H1 (cell line): ENCODE measurements around the gene LTA. TPM values are rescaled to one million over a fixed set of nuclear protein-coding genes. Genes with fewer than 3 reads are reported as not detected.
A peak's percentile ranks its signal among the peaks of the same experiment; 100 is the strongest.

Source experiments
- CTCF ChIA-PET: fragments of 300-600 bp; sonication (Branson Sonifier 250); formaldehyde crosslinking; loops from one replicate; lab custom pipeline; 2021; ENCODE audit not compliant: partially characterized antibody; lab: Charles Lee
- POLR2A ChIA-PET: fragments of 300-600 bp; sonication (Branson Sonifier 250); formaldehyde crosslinking; loops from one replicate; lab custom pipeline; 2021; ENCODE audit warnings: inconsistent platforms; ENCODE audit not compliant: partially characterized antibody; lab: Charles Lee
- DNase-seq, 2 experiments: peaks; one replicate each; pipeline versions ENCODE4 v3.0.0 to v3.0.0-alpha.2; 2010 to 2022; ENCODE audit warnings: low spot score in 2 of 2, low read depth in 1 of 2, mixed read lengths in 1 of 2
- FAIRE-seq: peaks from 2 replicates; lab custom pipeline; 2011; peaks lifted over from hg19 to GRCh38; lab: Jason Lieb, UNC
- H2AFZ ChIP-seq: 2 replicates; pipeline ENCODE4 v1.8.1; 2012; ENCODE audit warnings: low read length, inconsistent platforms
- H2AK5ac ChIP-seq: 2 replicates; pipeline ENCODE4 v1.6.1; 2013; ENCODE audit warnings: low read depth, low read length
- H2BK120ac ChIP-seq: replicated peaks from 2 replicates; pipeline ENCODE3; 2013; ENCODE audit warnings: low read depth, low read length, inconsistent platforms
- H2BK12ac ChIP-seq: 2 replicates; pipeline ENCODE4 v1.6.1; 2013; ENCODE audit warnings: low read depth, low read length
- H2BK15ac ChIP-seq: 2 replicates; pipeline ENCODE4 v1.6.1; 2013; ENCODE audit warnings: low read length
- H2BK20ac ChIP-seq: 2 replicates; pipeline ENCODE4 v1.6.1; 2013; ENCODE audit warnings: low read length
- H2BK5ac ChIP-seq: 2 replicates; pipeline ENCODE4 v1.6.1; 2013; ENCODE audit warnings: low read depth, low read length
- H3K14ac ChIP-seq: 2 replicates; pipeline ENCODE4 v1.6.1; 2013; ENCODE audit warnings: inconsistent platforms; ENCODE audit not compliant: insufficient read length
- H3K18ac ChIP-seq: 2 replicates; pipeline ENCODE4 v1.6.1; 2013; ENCODE audit warnings: low read length; ENCODE audit errors: extremely low read depth
- H3K23ac ChIP-seq: 2 replicates; pipeline ENCODE4 v1.6.1; 2013; ENCODE audit warnings: inconsistent platforms; ENCODE audit not compliant: insufficient read length
- H3K23me2 ChIP-seq: 2 replicates; pipeline ENCODE4 v1.6.1; 2013; ENCODE audit warnings: low read depth, low read length
- H3K27ac ChIP-seq: 2 replicates; pipeline ENCODE4 v1.6.1; 2011; ENCODE audit warnings: low read depth, low read length, inconsistent platforms
- H3K27me3 ChIP-seq, 4 experiments: replicated peaks in 1 of 4; 1 replicate in 1 of 4; 2 replicates in 3 of 4; pipeline versions ENCODE4 v1.6.1 to v1.8.1; 2011 to 2013; ENCODE audit warnings: low read length in 3 of 4, mild to moderate bottlenecking in 3 of 4, inconsistent platforms in 2 of 4, mixed read lengths in 2 of 4, moderate library complexity in 1 of 4; ENCODE audit not compliant: control insufficient read depth in 3 of 4, insufficient read depth in 3 of 4; ENCODE audit errors: extremely low read depth in 1 of 4
- H3K36me3 ChIP-seq, 4 experiments: 2 replicates each; pipeline versions ENCODE4 v1.6.1 to v1.8.1; 2011 to 2013; ENCODE audit warnings: mild to moderate bottlenecking in 4 of 4, low read length in 3 of 4, moderate library complexity in 2 of 4, control low read depth in 1 of 4, inconsistent platforms in 1 of 4; ENCODE audit not compliant: insufficient read depth in 4 of 4, control insufficient read depth in 2 of 4
- H3K4ac ChIP-seq: replicated peaks from 2 replicates; pipeline ENCODE3; 2013; ENCODE audit warnings: low read length, low read depth, mixed read lengths, inconsistent platforms; ENCODE audit not compliant: insufficient read length
- H3K4me1 ChIP-seq, 4 experiments: replicated peaks in 1 of 4; 1 replicate in 1 of 4; 2 replicates in 3 of 4; pipeline versions ENCODE4 v1.6.1 to v1.8.1; 2011 to 2013; ENCODE audit warnings: low read length in 3 of 4, inconsistent platforms in 2 of 4, mixed read lengths in 1 of 4; ENCODE audit not compliant: insufficient read depth in 4 of 4, control insufficient read depth in 3 of 4
- H3K4me2 ChIP-seq, 2 experiments: 2 replicates each; pipeline versions ENCODE4 v1.6.1 to v1.8.1; 2011 to 2013; ENCODE audit warnings: low read depth in 2 of 2, low read length in 2 of 2, control low read depth in 1 of 2, inconsistent platforms in 1 of 2, mild to moderate bottlenecking in 1 of 2; ENCODE audit not compliant: insufficient read depth in 1 of 2
- H3K4me3 ChIP-seq, 4 experiments: fragments of 200-600, 300-600 bp in 1 of 4; sonication (generic), shearing (Covaris generic), sonication (Bioruptor Twin) in 1 of 4; 2 replicates each; pipeline versions ENCODE4 v1.5.1 to v1.8.1; 2011 to 2016; ENCODE audit warnings: low read length in 4 of 4, low read depth in 3 of 4, control low read depth in 2 of 4, inconsistent platforms in 2 of 4, mild to moderate bottlenecking in 2 of 4, mixed read lengths in 1 of 4, moderate library complexity in 1 of 4; ENCODE audit not compliant: insufficient read depth in 2 of 4; ENCODE audit errors: extremely low read depth in 1 of 4
- H3K56ac ChIP-seq: replicated peaks from 2 replicates; pipeline ENCODE3; 2013; ENCODE audit warnings: low read depth, mild to moderate bottlenecking, mixed read lengths, low read length, inconsistent platforms; ENCODE audit not compliant: insufficient read length
- H3K79me1 ChIP-seq: 2 replicates; pipeline ENCODE4 v1.6.1; 2013; ENCODE audit warnings: low read depth, low read length, control low read depth
- H3K79me2 ChIP-seq, 2 experiments: 2 replicates each; pipeline versions ENCODE4 v1.6.1 to v1.8.1; 2012 to 2013; ENCODE audit warnings: low read length in 2 of 2, mild to moderate bottlenecking in 2 of 2, inconsistent platforms in 1 of 2; ENCODE audit not compliant: insufficient read depth in 2 of 2, control insufficient read depth in 1 of 2
- H3K9ac ChIP-seq, 4 experiments: replicated peaks in 1 of 4; 1 replicate in 1 of 4; 2 replicates in 3 of 4; pipeline versions ENCODE4 v1.6.1 to v1.8.1; 2011 to 2013; ENCODE audit warnings: low read depth in 3 of 4, low read length in 3 of 4, control low read depth in 2 of 4, mild to moderate bottlenecking in 2 of 4, moderate library complexity in 2 of 4, inconsistent platforms in 1 of 4; ENCODE audit errors: extremely low read depth in 1 of 4
- H3K9me3 ChIP-seq, 2 experiments: 2 replicates each; pipeline versions ENCODE4 v1.6.1 to v1.8.1; 2012 to 2013; ENCODE audit warnings: mild to moderate bottlenecking in 2 of 2, moderate library complexity in 2 of 2, control low read depth in 1 of 2, inconsistent platforms in 1 of 2, low read depth in 1 of 2, low read length in 1 of 2, mixed read lengths in 1 of 2; ENCODE audit not compliant: insufficient read depth in 2 of 2
- H4K20me1 ChIP-seq, 2 experiments: replicated peaks in 1 of 2; 2 replicates each; pipeline versions ENCODE3 to v1.8.1; 2011 to 2013; ENCODE audit warnings: inconsistent platforms in 2 of 2, low read length in 2 of 2, mild to moderate bottlenecking in 1 of 2; ENCODE audit not compliant: insufficient read depth in 2 of 2, control insufficient read depth in 1 of 2
- H4K5ac ChIP-seq: 2 replicates; pipeline ENCODE4 v1.6.1; 2013; ENCODE audit warnings: low read length, low read depth, mixed read lengths, inconsistent platforms; ENCODE audit not compliant: insufficient read length
- H4K8ac ChIP-seq: 2 replicates; pipeline ENCODE4 v1.8.0; 2013; ENCODE audit warnings: mild to moderate bottlenecking, moderate library complexity, low read length, inconsistent platforms; ENCODE audit not compliant: insufficient read depth; ENCODE audit errors: extremely low read depth
- H4K91ac ChIP-seq: replicated peaks from 2 replicates; pipeline ENCODE3; 2013; ENCODE audit warnings: low read length, mixed read lengths, inconsistent platforms; ENCODE audit not compliant: insufficient read length
- CEBPB ChIP-seq: IDR thresholded peaks from 2 replicates; pipeline ENCODE4 v1.6.1; 2012; ENCODE audit warnings: low read depth, low read length
- CTBP2 ChIP-seq: IDR thresholded peaks from 2 replicates; pipeline ENCODE4 v1.7.0; 2011; ENCODE audit warnings: borderline replicate concordance, mild to moderate bottlenecking, moderate library complexity, mixed read lengths, low read length; ENCODE audit not compliant: insufficient read depth, insufficient read length
- GTF2F1 ChIP-seq: IDR thresholded peaks from 2 replicates; pipeline ENCODE4 v1.6.1; 2012; ENCODE audit warnings: low read depth, low read length, improper control_type of control experiment, borderline replicate concordance
- KDM1A ChIP-seq: fragments of 200-600, 300-600 bp; sonication (generic); IDR thresholded peaks from 2 replicates; pipeline ENCODE4 v1.7.1; 2016; ENCODE audit warnings: mild to moderate bottlenecking, low read length, borderline replicate concordance
- PHF8 ChIP-seq: fragments of 200-600 bp; sonication (generic); conservative IDR thresholded peaks from 2 replicates; pipeline ENCODE4 v1.7.1; 2012; ENCODE audit warnings: low read depth, mild to moderate bottlenecking, inconsistent platforms, low read length, moderate library complexity
- POLR2AphosphoS5 ChIP-seq: IDR thresholded peaks from 2 replicates; pipeline ENCODE4 v1.6.1; 2011; ENCODE audit warnings: low read depth, low read length
- RAD21 ChIP-seq, 2 experiments: IDR thresholded peaks in 1 of 2; conservative IDR thresholded peaks in 1 of 2; 2 replicates each; pipeline ENCODE4 v1.6.1; 2011; ENCODE audit warnings: low read depth in 2 of 2, low read length in 2 of 2, improper control_type of control experiment in 1 of 2, inconsistent platforms in 1 of 2, mild to moderate bottlenecking in 1 of 2, moderate library complexity in 1 of 2
- RNF2 ChIP-seq: fragments of 200-900, 300-1000 bp; sonication (generic); IDR thresholded peaks from 2 replicates; pipeline ENCODE4 v1.7.1; 2016; ENCODE audit warnings: borderline replicate concordance, low read depth, mild to moderate bottlenecking, antibody characterized with exemption, low read length; ENCODE audit not compliant: poor library complexity, severe bottlenecking; ENCODE audit errors: missing control alignments
- SUZ12 ChIP-seq: fragments of 200-600 bp; sonication (generic); IDR thresholded peaks from 2 replicates; pipeline ENCODE4 v1.6.1; 2012; ENCODE audit warnings: mild to moderate bottlenecking, inconsistent platforms, low read length, moderate library complexity, mixed read lengths
- ZNF274 ChIP-seq: IDR thresholded peaks from 2 replicates; pipeline ENCODE4 v1.7.0; 2012; ENCODE audit warnings: low read length, borderline replicate concordance; ENCODE audit errors: extremely low read depth
- WGBS, 2 experiments: shearing (Covaris generic) in 1 of 2; methylation state at CpG; one replicate each; pipeline versions ENCODE4 v1.1.6 to v1.1.7; 2013 to 2015; ENCODE audit warnings: low lambda C conversion rate in 2 of 2, mixed read lengths in 2 of 2, inconsistent platforms in 1 of 2, low coverage in 1 of 2, missing lambda C conversion rate in 1 of 2; ENCODE audit not compliant: insufficient replicate concordance in 2 of 2, insufficient coverage in 1 of 2, insufficient read length in 1 of 2; ENCODE audit errors: extremely low coverage in 1 of 2, missing lambda C conversion rate in 1 of 2; 5-methylcytosine and 5-hydroxymethylcytosine counted together
- polyA plus RNA-seq, 7 experiments: library from polyadenylated mRNA; depleted of rRNA in 3 of 7; stranded (reverse) in 5 of 7; unstranded in 2 of 7; fragments of >200 nt in 5 of 7; fragments of 200-250 nt in 2 of 7; gene quantifications; 1 replicate in 5 of 7; 2 replicates in 1 of 7; 4 replicates in 1 of 7; pipeline versions ENCODE4 v1.2.1 to v1.2.3, GENCODE V29; 2011 to 2013; ENCODE audit warnings: missing spikeins in 2 of 7, mixed read lengths in 2 of 7
- total RNA-seq: library from RNA; stranded (reverse); fragmentation: NEBNext Ultra II Directional; extraction: Animal tissue kit (Norgen Biotek cat#: 25700); gene quantifications from 2 replicates; pipeline ENCODE4 v1.2.1, GENCODE V29; 2021

The LTA gene
- total and polyA plus RNA-seq, 2 of the 8 experiments (the other 6 are each of a cell fraction or from before 2014, with no cell fraction given), result not detected

DNA sequence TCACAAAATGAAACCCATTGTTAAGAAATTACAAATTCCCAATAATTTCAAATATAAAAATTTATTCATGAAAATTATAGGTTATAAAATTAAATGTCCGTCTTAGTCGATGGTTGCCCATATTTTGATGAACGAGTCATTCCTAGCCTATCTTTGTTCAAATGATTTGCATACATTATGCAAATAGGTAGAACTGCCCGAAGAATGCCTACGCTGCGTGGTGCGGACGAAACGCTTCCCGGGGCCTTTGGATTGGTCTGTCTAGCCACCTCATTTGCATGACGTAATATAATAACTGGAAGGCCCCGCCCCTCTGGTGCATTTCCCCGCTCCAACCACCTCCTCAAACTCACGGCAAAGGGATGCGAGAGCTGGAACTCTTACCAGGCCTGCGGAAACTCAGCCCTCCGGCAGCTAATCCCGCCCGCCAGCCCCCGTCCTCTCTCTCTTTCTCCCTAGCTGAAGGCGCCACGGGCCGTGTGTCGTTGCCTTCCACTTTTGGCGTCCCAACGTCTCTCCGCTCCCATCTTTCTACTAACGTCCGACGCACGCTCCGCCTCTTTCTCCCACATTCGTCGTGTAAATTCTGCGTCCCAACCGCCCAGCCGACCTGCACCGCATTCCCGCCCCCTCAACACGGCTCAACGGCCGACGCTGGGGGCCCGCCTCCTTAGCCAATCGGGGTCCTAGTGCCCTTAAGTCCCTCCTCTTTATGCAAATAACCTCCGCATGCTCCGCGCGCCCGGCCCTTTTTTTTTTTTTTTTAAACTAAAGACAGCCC lies 47.9 kb downstream of the LTA start:
- Histone ChIP-seq H3K23ac (no peak overlapping the region), H3K4me2 (peak overlapping the region; percentile 84 to 93), H4K91ac (peak overlapping the region; percentile 44), H3K79me2 (peaks cover 24 to 37% of the 10 kb centered on the region in 2 experiments), H3K14ac (no peak overlapping the region), H2BK15ac (peak overlapping the region; percentile 48; the same call in 1 of the 2 replicates), H3K4ac (no peak overlapping the region), H2BK120ac (no peak overlapping the region), H4K20me1 (peaks cover 4 to 9% of the 10 kb centered on the region in 2 experiments), H2AK5ac (no peak overlapping the region), H3K9me3 (no peaks in the 10 kb centered on the region), H3K4me3 (peak overlapping the region; percentile 72 to 97 (median 82)), H3K56ac (peak overlapping the region; percentile 83), H3K27ac (peak overlapping the region; percentile 99), H3K18ac (peak overlapping the region; percentile 98), H2AFZ (no peak overlapping the region; the same call in 1 of the 2 replicates), H3K23me2 (peaks cover 8% of the 10 kb centered on the region; the same call in 1 of the 2 replicates), H2BK5ac (peak overlapping the region; percentile 96), H2BK12ac (peak overlapping the region; percentile 56; the same call in 1 of the 2 replicates), H4K5ac (peak overlapping the region; percentile 92), H4K8ac (peak overlapping the region; percentile 99; the same call in 1 of the 2 replicates), H2BK20ac (no peak overlapping the region), H3K27me3 (no peaks in the 10 kb centered on the region), H3K4me1 (peaks cover 2 to 12% (median 7%) of the 10 kb centered on the region in 4 experiments; a peak in 6 of 7 replicates), H3K79me1 (peaks cover 7% of the 10 kb centered on the region; the same call in 1 of the 2 replicates), H3K9ac (peak overlapping the region; percentile 83 to 99 (median 95)), H3K36me3 (peaks cover 18 to 32% (median 21%) of the 10 kb centered on the region in 4 experiments)
- peak; percentile 80 for FAIRE-seq
- peak; percentile 94 to 97 for DNase-seq
- ChIA-PET CTCF (interaction anchor here (1.0 kb wide), 1 partner anchor 72 kb away, joined by 4 read pairs; the partner anchor contains the start of gene NFKBIL1), POLR2A (interaction anchor here (0.6 to 34.9 kb wide), 11 partner anchors 9 to 422 kb away, joined by 3 to 883 read pairs (median 6); partner anchors contain the start of genes APOM, ATP6V1G2, BAG6 and C6orf47)
- WGBS, 2 experiments, result 2% methylated on average over 39 of the region's 50 CpGs; no CpG with 5 or more reads in 1 of the 2 experiments
- no peak for TF ChIP-seq KDM1A
- no peak for TF ChIP-seq CTBP2
- no peak for TF ChIP-seq ZNF274
- TF ChIP-seq RNF2, result no peak
- peak; percentile 97 for TF ChIP-seq POLR2AphosphoS5
- no peak for TF ChIP-seq SUZ12
- no peak for TF ChIP-seq RAD21 (IDR thresholded peaks at IDR 0.05 in 1 of 2, conservative IDR thresholded peaks at IDR 0.05 in 1 of 2; ENCODE audit: low read depth in 2 of 2, low read length in 2 of 2)
- TF ChIP-seq PHF8, result peak; percentile 95
- no peak for TF ChIP-seq CEBPB
- TF ChIP-seq GTF2F1, result peak; percentile 65; the same call in 1 of the 2 replicates
